ENCODE measurements around the gene FAM229A. TPM values are rescaled to one million over a fixed set of nuclear protein-coding genes. Genes with fewer than 3 reads are reported as not detected.

FAM229A gene
- polyA plus RNA-seq, 3 donors: 19.9 TPM; not detected in 2

DNA sequence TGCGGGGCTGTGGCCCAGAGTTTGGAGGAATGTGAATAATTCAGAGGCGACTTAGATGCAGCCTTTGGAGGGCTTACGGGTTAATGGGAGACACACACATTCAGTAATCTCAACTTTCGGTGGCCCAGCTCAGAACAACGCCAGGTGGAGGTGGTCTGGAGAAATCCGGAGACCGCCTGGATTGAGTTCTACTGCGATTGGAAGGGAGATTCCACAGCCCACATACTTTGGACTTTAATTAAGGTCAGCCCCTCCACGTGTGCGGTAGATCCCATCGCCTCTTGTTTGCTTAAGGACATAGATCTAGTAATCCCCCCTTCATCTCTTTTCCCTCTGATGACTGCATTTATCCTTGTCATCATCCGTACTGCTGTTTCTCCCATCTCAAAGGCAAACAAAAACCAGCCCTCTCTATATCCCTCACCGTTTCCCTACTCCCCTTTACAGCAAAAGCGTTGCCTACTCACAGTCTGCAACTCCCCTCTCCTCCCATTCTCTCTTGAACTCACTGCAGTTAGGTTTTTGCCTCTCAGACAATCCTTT, 32.7 kb upstream of the FAM229A start:
- peaks cover 21% of the 10 kb centered on the region for H3K4me1 Mint-ChIP-seq
- H4K20me1 ChIP-seq (ENCODE audit: insufficient read depth, low read length): peaks cover 9% of the 10 kb centered on the region
- H3K4me3 ChIP-seq (replicated peaks in 1 of 3; ENCODE audit: low read depth in 2 of 3, low read length in 3 of 3): peak overlapping the region; percentile 84 to 94 (median 91)
- H3K9ac ChIP-seq (ENCODE audit: insufficient read depth, low read length, poor library complexity, severe bottlenecking): peak overlapping the region; percentile 75
- H3K9me3 Mint-ChIP-seq: peaks cover 0 to 4% (median 0%) of the 10 kb centered on the region in 7 donors
- peaks cover 0 to 2% (median 1%) of the 10 kb centered on the region in 3 donors for H3K27me3 Mint-ChIP-seq (ENCODE audit: low read depth in 3 of 3)
- peaks cover 24 to 32% of the 10 kb centered on the region in 2 donors for H3K4me1 ChIP-seq (ENCODE audit: control insufficient read depth in 1 of 2, insufficient read depth in 2 of 2, low read length in 2 of 2)
- H3K27ac Mint-ChIP-seq: peak overlapping the region; percentile 99 to 100 (median 99)
- TF ChIP-seq, protein P1, sequence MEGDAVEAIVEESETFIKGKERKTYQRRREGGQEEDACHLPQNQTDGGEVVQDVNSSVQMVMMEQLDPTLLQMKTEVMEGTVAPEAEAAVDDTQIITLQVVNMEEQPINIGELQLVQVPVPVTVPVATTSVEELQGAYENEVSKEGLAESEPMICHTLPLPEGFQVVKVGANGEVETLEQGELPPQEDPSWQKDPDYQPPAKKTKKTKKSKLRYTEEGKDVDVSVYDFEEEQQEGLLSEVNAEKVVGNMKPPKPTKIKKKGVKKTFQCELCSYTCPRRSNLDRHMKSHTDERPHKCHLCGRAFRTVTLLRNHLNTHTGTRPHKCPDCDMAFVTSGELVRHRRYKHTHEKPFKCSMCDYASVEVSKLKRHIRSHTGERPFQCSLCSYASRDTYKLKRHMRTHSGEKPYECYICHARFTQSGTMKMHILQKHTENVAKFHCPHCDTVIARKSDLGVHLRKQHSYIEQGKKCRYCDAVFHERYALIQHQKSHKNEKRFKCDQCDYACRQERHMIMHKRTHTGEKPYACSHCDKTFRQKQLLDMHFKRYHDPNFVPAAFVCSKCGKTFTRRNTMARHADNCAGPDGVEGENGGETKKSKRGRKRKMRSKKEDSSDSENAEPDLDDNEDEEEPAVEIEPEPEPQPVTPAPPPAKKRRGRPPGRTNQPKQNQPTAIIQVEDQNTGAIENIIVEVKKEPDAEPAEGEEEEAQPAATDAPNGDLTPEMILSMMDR (IDR thresholded peaks at IDR 0.05): no peak
- peaks cover 42% of the 10 kb centered on the region for H3K79me2 ChIP-seq (ENCODE audit: insufficient read depth, low read length)
- DNase-seq: no peak
- WGBS (ENCODE audit: insufficient coverage): 2% methylated on average over 7 of the region's 14 CpGs
- H3K27me3 ChIP-seq (ENCODE audit: control insufficient read depth in 2 of 2, insufficient read depth in 2 of 2, low read length in 2 of 2): no peaks in the 10 kb centered on the region
- no peaks in the 10 kb centered on the region for H3K9me3 ChIP-seq (replicated peaks in 1 of 2; ENCODE audit: control insufficient read depth in 1 of 2, insufficient read depth in 1 of 2, low read length in 2 of 2)
- H3K36me3 ChIP-seq (replicated peaks in 1 of 2; ENCODE audit: control insufficient read depth in 1 of 2, insufficient read depth in 2 of 2, low read length in 2 of 2): peaks cover 14 to 20% of the 10 kb centered on the region in 2 donors
- H3K36me3 Mint-ChIP-seq: peaks cover 2 to 3% of the 10 kb centered on the region in 2 donors
- H3K4me3 Mint-ChIP-seq: peak overlapping the region; percentile 98 to 100
- H2AFZ ChIP-seq (ENCODE audit: insufficient read depth, low read depth, low read length, poor library complexity, severe bottlenecking): peak overlapping the region; percentile 87
- peak overlapping the region; percentile 78 for H3K4me2 ChIP-seq (replicated peaks; ENCODE audit: extremely low read depth, low read length, poor library complexity, severe bottlenecking)
- intact Hi-C loops (cut with micrococcal nuclease): loop anchor here in 1 of 2 donors (1.0 to 10.0 kb wide), 7 partner anchors 43 to 1680 kb away; partner anchors contain the start of genes EIF3I, HDAC1, MARCKSL1 and S100PBP
- peak overlapping the region; percentile 67 to 90 for H3K27ac ChIP-seq (ENCODE audit: low read depth in 1 of 2, low read length in 2 of 2)

DNA sequence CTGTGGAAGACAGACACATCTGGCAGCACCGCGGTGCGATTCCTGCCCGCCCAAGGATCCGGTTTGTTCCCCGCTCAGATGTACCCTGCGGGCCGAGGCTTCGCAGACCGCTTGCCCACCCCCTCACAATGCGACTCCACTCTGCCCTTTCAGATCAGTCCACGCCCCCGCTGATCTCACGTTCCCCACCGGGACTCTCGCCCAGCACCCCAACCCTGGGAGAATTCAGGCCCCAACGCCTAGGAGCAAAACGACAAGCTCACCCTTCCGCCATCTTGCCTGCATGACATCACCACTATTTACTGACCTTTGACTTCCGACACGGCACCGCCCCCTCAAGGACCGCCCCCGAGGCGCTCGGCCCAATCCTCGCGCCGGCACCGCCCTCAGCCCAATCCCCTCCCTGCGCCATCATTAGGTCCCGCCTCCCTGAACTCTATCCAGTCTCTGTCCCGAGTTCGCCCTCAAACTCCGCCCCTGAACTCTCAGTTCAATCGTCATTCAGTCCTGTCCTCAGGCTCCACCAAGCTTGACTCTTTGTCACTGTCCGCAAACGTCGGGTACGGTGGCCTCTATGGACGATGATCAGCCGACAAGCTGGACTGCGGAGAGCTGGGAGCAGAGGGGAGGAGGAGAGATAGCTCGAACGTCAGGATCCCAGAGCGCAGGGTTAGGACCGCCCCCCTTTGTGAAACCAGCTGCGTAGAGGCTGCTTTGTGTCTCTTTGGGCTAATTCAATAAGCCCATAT, 32.0 kb upstream of the FAM229A start, which contains the start of gene BSDC1:
Gene BSDC1 (minus strand): TSS at position 301 of the 749 bp plus-strand sequence. CDS start 27 bp downstream, at position 274.
- Histone ChIP-seq H2AFZ (ENCODE audit: insufficient read depth, low read depth, low read length, poor library complexity, severe bottlenecking) (peak within 1 kb of the TSS; percentile 89), H3K4me2 (replicated peaks; ENCODE audit: extremely low read depth, low read length, poor library complexity, severe bottlenecking) (peak within 1 kb of the TSS; percentile 78), H3K4me1 (ENCODE audit: control insufficient read depth in 1 of 2, insufficient read depth in 2 of 2, low read length in 2 of 2) (peaks cover 24 to 32% of the 10 kb centered on the region in 2 donors), H3K4me3 (replicated peaks in 1 of 3; ENCODE audit: low read depth in 2 of 3, low read length in 3 of 3) (peak within 1 kb of the TSS; percentile 84 to 94 (median 91)), H3K9me3 (replicated peaks in 1 of 2; ENCODE audit: control insufficient read depth in 1 of 2, insufficient read depth in 1 of 2, low read length in 2 of 2) (no peaks in the 10 kb centered on the region), H4K20me1 (ENCODE audit: insufficient read depth, low read length) (peaks cover 15% of the 10 kb centered on the region), H3K79me2 (ENCODE audit: insufficient read depth, low read length) (peaks cover 45% of the 10 kb centered on the region), H3K9ac (ENCODE audit: insufficient read depth, low read length, poor library complexity, severe bottlenecking) (peak within 1 kb of the TSS; percentile 81), H3K36me3 (replicated peaks in 1 of 2; ENCODE audit: control insufficient read depth in 1 of 2, insufficient read depth in 2 of 2, low read length in 2 of 2) (peaks cover 16 to 27% of the 10 kb centered on the region in 2 donors), H3K27ac (ENCODE audit: low read depth in 1 of 2, low read length in 2 of 2) (peak within 1 kb of the TSS; percentile 67 to 90), H3K27me3 (ENCODE audit: control insufficient read depth in 2 of 2, insufficient read depth in 2 of 2, low read length in 2 of 2) (no peaks in the 10 kb centered on the region)
- Mint-ChIP-seq H3K4me3 (peak within 1 kb of the TSS; percentile 98 to 100), H3K27me3 (ENCODE audit: low read depth in 3 of 3) (peaks cover 0 to 2% (median 0%) of the 10 kb centered on the region in 3 donors), H3K4me1 (peaks cover 21% of the 10 kb centered on the region), H3K9me3 (peaks cover 0 to 4% (median 0%) of the 10 kb centered on the region in 7 donors), H3K36me3 (peaks cover 2 to 3% of the 10 kb centered on the region in 2 donors), H3K27ac (peak within 1 kb of the TSS; percentile 99 to 100 (median 99))
- intact Hi-C loops (cut with micrococcal nuclease): loop anchor here in 1 of 2 donors (1.0 to 10.0 kb wide), 7 partner anchors 42 to 1680 kb away; partner anchors contain the start of genes EIF3I, HDAC1, MARCKSL1 and S100PBP
- 0% methylated on average over 47 of the region's 48 CpGs for WGBS (ENCODE audit: insufficient coverage)
- TF ChIP-seq, protein P1 (IDR thresholded peaks at IDR 0.05): no peak
- DNase-seq: peak; percentile 98 to 99 (median 98)

Data from CD14-positive monocyte (primary cell).